Stimulated activated naive CD8-positive, alpha-beta T cell treated with anti-CD3 and anti-CD28 coated beads, Interleukin-15, amount 100 ng/mL, for 72 hours (primary cell): ENCODE measurements around the gene FZD4.

Experiments used
- ATAC-seq: fragments of 150-1000 bp; cut with Tn5 transposase; 2 replicates; pipeline ENCODE4 v1.10.0; 2021; ENCODE audit warnings: mild to moderate bottlenecking, moderate library complexity
- DNase-seq, 2 donors: peaks; one replicate each; pipeline ENCODE4 v3.0.0; 2021 to 2022
- H3K27ac Mint-ChIP-seq, 2 donors: one replicate each; pipeline ENCODE4 v1.8.0; 2022; ENCODE audit warnings: mild to moderate bottlenecking in 2 of 2, mixed read lengths in 2 of 2, moderate library complexity in 2 of 2
- H3K27me3 Mint-ChIP-seq: one replicate; pipeline ENCODE4 v1.8.0; 2022; ENCODE audit warnings: mixed read lengths
- H3K4me1 Mint-ChIP-seq: one replicate; pipeline ENCODE4 v1.8.0; 2022; ENCODE audit warnings: mild to moderate bottlenecking, mixed read lengths
- H3K4me3 Mint-ChIP-seq, 2 donors: one replicate each; pipeline ENCODE4 v1.8.0; 2022; ENCODE audit warnings: mild to moderate bottlenecking in 2 of 2, mixed read lengths in 2 of 2, moderate library complexity in 1 of 2
- H3K9me3 Mint-ChIP-seq, 2 donors: one replicate each; pipeline ENCODE4 v1.8.0; 2022; ENCODE audit warnings: mixed read lengths in 2 of 2

FZD4 gene

DNA sequence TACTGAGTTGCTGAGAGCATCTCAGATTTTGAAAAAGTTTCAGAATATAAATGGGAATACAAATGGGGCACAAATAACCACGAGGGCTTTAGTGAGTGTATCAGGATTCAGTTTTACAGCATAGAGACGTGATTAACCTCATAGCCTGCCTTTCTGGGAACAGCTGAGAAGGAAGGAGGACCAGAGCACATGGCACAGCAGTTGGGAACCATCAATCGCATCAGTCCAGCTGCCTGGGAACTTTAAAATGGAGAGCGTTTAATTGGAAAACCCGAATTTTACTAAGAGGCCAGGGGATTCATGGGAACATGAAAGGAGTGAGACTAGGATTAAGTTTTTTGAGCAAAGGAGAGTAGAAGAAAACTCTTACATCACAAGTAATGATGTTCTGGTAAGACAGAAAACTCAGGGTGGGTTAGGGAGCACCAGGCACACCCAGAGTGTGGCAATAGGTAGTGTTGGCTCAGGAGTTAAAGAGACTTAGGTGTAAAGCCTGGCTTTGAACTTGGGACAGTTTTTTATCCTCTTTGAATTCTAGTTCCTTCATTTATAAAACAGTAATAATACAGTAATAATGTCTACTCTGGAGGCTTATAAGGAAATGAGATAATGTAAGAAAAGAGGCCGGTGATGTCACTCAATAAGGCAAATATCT, 40.2 kb downstream of the FZD4 start:
- Mint-ChIP-seq H3K27ac (no peak overlapping the region), H3K4me1 (no peaks in the 10 kb centered on the region), H3K9me3 (no peaks in the 10 kb centered on the region), H3K27me3 (peaks cover 19% of the 10 kb centered on the region), H3K4me3 (no peak overlapping the region)
- DNase-seq (no peak), ATAC-seq (no peak)

DNA sequence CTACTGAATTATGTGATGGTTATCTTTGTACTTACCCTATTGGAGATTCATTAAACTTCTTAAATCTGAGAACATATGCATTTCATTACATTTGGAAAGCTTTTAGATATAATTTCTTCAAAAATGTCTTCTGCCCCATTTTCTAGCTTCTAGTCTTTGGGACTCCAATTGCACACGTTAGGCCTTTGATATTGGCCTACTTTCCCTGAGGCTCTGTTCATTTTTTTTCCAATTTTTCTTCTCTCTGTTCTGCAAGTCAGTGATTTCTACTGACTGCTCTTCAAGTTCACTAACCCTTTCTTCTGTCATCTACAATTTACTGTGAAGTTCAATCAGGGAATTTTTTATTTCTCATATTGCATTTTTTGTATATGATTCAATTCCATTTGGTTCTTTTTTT, 43.0 kb downstream of the FZD4 start:
- DNase-seq, result no peak

DNA sequence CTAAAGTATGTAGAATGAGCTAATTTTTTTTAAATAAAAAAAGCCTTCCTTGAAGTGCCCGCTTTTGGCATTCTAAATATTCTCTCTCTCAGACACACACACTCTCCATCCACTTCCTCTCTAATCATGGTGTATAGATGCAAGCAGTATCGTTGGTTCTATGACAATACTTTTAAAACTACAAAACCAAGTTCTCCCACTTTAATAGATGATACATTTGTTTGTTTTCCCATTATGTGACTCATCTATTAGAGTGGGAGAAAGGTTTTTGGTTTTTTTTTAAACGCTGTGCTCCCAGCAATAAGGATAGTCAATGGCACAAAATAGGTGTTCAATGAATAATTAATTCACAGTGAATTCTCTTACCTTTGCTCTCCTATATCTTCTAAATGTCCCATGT, 44.6 kb downstream of the FZD4 start:
- Mint-ChIP-seq H3K4me1 (no peaks in the 10 kb centered on the region), H3K27me3 (peaks cover 26% of the 10 kb centered on the region), H3K4me3 (no peak overlapping the region), H3K27ac (no peak overlapping the region), H3K9me3 (no peaks in the 10 kb centered on the region)
- ATAC-seq (no peak), DNase-seq (no peak)

More for the DNA sequence above, 43.0 kb downstream of the FZD4 start:
- Mint-ChIP-seq H3K9me3 (no peaks in the 10 kb centered on the region), H3K27ac (no peak overlapping the region), H3K4me1 (no peaks in the 10 kb centered on the region), H3K4me3 (no peak overlapping the region), H3K27me3 (peaks cover 26% of the 10 kb centered on the region)
- ATAC-seq, result no peak

DNA sequence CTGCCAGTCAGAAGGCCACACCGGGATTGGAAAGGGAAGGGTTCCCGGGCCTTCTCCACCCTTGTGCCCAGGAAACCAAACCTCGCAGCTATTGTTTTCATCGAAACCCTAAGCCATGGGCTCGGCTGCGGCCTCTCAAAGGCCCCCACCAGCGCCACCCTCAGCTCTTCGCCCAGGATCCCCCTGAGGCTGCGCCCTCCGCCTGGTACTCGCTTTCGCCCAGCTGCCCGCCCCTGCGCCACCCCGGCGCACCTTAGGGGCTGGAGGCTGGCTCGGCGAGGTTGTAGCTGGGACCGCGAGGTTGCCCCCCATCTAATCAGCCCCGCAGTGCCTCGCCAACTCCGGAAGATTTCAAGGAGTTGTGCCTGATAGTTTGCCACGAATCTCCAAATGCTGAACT, 49.0 kb downstream of the FZD4 start:
- H3K4me1 Mint-ChIP-seq, result no peaks in the 10 kb centered on the region
- H3K27ac Mint-ChIP-seq, result no peak overlapping the region
- DNase-seq (no peak), ATAC-seq (peak; percentile 37)
- peaks cover 7% of the 10 kb centered on the region for H3K27me3 Mint-ChIP-seq
- H3K9me3 Mint-ChIP-seq, result no peaks in the 10 kb centered on the region
- H3K4me3 Mint-ChIP-seq, result no peak overlapping the region

DNA sequence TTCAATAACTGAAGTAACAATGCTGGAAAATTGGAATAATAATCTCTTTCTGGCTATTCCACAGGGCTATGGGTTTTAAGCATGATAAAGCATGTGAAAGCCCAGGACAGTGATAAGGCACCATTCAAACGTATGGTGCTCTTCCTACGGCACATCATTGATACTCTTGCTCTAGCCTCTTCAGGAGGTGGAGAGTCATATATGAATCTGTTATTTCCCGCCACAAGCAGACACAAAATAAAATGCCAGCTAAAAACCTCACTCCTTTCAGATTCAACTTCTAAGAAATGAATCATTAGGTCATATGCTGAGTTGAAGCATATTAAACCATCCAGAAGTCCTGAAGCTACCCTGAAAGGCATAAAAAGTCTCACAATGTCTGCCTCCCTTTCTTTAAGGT, 49.9 kb downstream of the FZD4 start:
- Mint-ChIP-seq H3K27me3 (peaks cover 15% of the 10 kb centered on the region), H3K9me3 (no peaks in the 10 kb centered on the region), H3K4me1 (no peaks in the 10 kb centered on the region), H3K27ac (no peak overlapping the region), H3K4me3 (no peak overlapping the region)
- no peak for DNase-seq
- ATAC-seq, result no peak

DNA sequence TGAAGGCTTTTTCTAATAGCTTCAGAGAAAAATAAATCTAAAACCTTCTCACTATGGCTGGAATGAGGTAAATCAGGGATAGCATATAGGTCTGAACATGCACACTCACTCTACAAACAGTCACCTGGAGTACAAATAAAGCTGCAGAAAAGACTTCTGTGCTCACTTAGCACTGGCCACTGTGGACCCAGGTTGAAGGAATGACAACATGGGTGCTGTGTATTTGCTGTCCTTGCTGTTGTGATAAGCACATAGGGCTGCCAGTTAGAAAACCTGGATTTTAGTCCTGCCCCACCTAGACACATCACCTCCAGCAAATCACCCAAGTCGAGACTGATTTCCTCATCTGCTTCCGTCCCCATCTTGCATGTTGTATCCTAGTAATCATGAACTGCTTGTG, 51.2 kb downstream of the FZD4 start:
- Mint-ChIP-seq H3K4me1 (no peaks in the 10 kb centered on the region), H3K9me3 (no peaks in the 10 kb centered on the region), H3K27me3 (peaks cover 14% of the 10 kb centered on the region), H3K4me3 (no peak overlapping the region), H3K27ac (no peak overlapping the region)
- ATAC-seq (no peak), DNase-seq (no peak)

DNA sequence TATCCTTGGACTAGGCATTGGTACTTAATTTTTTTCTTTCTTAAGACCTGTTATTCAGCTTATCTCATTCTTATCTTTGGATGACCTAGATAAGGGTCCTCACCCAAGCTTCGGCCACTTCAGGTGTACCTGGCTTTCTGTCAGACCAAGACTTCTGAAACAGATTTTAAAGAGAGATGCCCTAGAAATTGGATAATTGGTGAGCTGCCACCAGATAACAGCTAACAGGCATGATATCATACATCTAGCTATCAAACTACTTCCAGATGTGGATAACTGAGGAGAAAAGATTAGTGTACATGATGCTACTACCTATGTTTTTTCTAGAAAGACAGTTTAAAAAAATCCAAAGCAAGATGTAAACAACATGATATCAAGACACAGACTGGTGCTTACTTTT, 52.9 kb downstream of the FZD4 start:
- ATAC-seq (no peak), DNase-seq (no peak)
- Mint-ChIP-seq H3K4me1 (no peaks in the 10 kb centered on the region), H3K4me3 (no peak overlapping the region), H3K9me3 (no peaks in the 10 kb centered on the region), H3K27ac (no peak overlapping the region), H3K27me3 (peaks cover 13% of the 10 kb centered on the region)

DNA sequence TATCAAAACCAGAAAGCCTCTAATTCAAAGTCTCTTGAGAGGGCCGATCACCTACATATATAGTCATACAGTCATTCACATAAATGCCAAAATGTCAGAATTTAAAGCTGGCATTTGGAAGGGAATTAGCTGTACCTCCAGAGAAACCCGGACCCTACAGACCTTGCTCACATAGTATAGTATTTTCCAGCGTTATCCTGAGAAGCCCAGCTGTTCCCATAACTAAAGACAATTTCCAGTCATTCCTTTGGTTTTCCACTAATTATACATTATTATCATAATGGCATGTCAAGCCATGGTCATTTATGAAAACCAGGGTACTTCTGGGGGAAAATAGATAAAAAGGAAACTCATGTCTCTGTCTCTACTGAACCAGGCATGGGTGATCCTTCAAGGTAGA, 53.6 kb downstream of the FZD4 start:
- H3K27me3 Mint-ChIP-seq, result peaks cover 13% of the 10 kb centered on the region
- no peaks in the 10 kb centered on the region for H3K9me3 Mint-ChIP-seq
- no peak overlapping the region for H3K27ac Mint-ChIP-seq
- H3K4me3 Mint-ChIP-seq, result no peak overlapping the region
- H3K4me1 Mint-ChIP-seq, result no peaks in the 10 kb centered on the region
- DNase-seq (no peak), ATAC-seq (no peak)

DNA sequence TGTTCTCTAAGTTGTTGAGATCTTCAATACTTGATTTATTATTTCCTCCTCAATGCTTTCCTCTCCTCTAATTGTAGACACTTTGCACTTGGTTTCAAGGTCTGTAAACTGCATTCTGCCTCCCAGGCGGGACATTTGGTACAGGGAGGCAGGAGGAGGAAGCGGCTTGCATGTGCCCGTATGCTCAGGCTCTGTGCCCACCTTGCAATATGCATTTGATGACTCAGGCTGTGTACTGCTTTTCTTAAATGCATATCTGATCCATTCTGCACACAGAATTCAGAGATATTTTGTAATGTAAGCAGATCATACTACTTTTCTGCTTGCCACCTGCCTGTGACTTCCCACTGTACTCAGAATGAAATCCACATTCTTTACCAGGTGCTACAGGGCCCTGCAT, 55.0 kb downstream of the FZD4 start:
- no peak overlapping the region for H3K4me3 Mint-ChIP-seq
- no peak for ATAC-seq
- no peaks in the 10 kb centered on the region for H3K4me1 Mint-ChIP-seq

DNA sequence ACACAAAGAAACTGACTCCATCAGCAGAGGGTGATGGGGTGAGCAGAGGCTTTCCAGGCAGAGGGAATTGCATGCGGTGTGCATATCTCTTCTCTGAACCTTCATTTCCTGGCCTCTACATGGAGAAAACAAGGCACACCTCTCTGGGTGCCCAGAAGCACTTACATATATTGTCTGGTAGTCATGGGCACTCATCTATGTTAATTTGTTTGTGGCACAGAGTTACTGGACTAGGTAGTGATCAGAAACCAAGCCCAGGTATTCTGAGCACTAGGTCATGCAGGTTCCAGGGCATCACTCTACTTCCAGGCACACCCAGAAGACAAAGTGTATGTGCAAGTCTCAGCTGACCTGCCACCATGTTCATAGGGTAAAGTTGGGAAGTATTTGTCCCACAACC, 56.5 kb downstream of the FZD4 start:
- no peak for ATAC-seq
- Mint-ChIP-seq H3K9me3 (no peaks in the 10 kb centered on the region), H3K27ac (no peak overlapping the region), H3K27me3 (peaks cover 13% of the 10 kb centered on the region), H3K4me3 (no peak overlapping the region), H3K4me1 (no peaks in the 10 kb centered on the region)
- DNase-seq, result no peak

More for the DNA sequence above, 55.0 kb downstream of the FZD4 start:
- DNase-seq, result no peak
- peaks cover 13% of the 10 kb centered on the region for H3K27me3 Mint-ChIP-seq
- no peak overlapping the region for H3K27ac Mint-ChIP-seq
- no peaks in the 10 kb centered on the region for H3K9me3 Mint-ChIP-seq

DNA sequence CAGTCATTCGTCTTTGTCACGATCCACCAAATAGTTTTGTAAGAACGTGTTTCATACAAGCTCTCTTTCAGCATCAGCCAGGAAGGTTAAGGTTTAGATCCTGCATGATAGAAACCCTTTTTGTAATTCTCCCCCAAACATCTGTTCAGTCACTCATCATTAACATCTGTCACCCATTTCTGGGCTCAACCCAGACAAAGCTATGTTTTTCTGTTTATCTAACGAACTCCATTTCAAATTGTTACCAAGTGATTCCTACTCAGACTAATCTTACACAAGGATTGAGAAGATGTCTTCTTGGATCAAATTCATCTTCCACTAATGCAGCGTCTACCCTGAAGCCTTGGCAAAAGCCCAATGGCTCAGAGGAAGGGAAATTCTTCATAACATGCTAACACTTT, 58.8 kb downstream of the FZD4 start:
- H3K27me3 Mint-ChIP-seq, result peaks cover 24% of the 10 kb centered on the region
- no peak for DNase-seq
- H3K4me3 Mint-ChIP-seq, result no peak overlapping the region
- no peak overlapping the region for H3K27ac Mint-ChIP-seq
- H3K4me1 Mint-ChIP-seq, result no peaks in the 10 kb centered on the region
- no peak for ATAC-seq
- H3K9me3 Mint-ChIP-seq, result no peaks in the 10 kb centered on the region
